Tongue (tissue), 3 donors: Measurements from ENCODE around the gene MOG. TPM values are rescaled to one million over a fixed set of nuclear protein-coding genes. Genes with fewer than 3 reads are reported as not detected.

ENCODE experiments used
- DNase-seq: peaks from one replicate; pipeline ENCODE4 v3.0.0-alpha.2; 2015
- small RNA-seq: library from RNA; depleted of rRNA; stranded (forward); fragments of <200 nt; gene quantifications from one replicate; pipeline ENCODE3, GENCODE V24; 2014; ENCODE audit warnings: low replicate concordance
- total RNA-seq: library from RNA; depleted of rRNA; stranded (reverse); fragments of >200 nt; gene quantifications from one replicate; pipeline ENCODE4 v1.2.3, GENCODE V29; 2014

MOG gene
- total RNA-seq, 1 donor from 2014 or later: not detected

- no peak for DNase-seq
Measured at GRCh38 chr6:29676981-29677601, 20.2 kb downstream of the MOG start.

- no peak for DNase-seq
Measured at GRCh38 chr6:29678114-29678513, 21.2 kb downstream of the MOG start.

- DNase-seq: no peak
Measured at GRCh38 chr6:29679962-29680361, 23.1 kb downstream of the MOG start.

DNA sequence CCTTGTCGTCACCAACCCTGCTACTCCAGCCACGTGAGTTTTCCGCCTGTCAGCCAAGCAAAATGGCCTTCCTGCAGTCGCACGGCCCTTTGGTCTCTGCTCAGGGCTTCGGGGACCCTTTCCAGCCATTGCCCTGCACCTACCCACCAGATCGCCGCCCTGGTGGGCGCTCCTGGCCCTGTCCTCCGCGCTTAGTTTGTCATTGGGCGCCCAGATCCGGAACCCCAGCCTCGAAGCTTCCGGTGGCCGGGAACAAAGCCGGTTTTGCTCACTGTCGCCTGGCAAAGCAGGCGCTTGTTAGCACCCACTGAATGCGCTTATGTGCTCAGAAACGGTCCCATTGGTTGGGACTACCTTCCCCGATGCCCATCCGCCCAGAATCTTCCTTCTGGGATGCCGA, 23.5 kb downstream of the MOG start:
- DNase-seq: no peak

GRCh38 chr6:29680904-29681303, 24.0 kb downstream of the MOG start, which contains the start of gene ZFP57:
Gene ZFP57 (minus strand): TSS chr6:29681152. CDS start chr6:29677003, 4,149 bp downstream.
- DNase-seq: no peak

DNA sequence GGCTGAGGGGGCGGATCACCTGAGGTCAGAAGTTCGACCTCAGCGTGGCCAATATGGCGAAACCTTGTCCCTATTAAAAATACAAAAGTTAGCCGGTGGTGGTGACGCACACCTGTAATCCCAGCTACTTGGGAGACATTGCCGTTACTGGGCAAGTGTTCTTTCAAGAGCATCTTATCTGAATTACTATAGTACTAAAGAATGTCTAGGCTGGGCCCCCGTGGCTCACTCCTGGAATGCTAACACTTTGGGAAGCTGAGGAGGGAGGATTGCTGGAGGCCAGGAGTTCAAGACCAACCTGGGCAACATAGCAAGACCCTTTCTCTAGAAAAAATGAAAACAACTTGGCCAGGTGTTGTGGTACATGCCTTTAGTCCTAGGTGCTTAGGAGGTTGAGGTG, 24.9 kb downstream of the MOG start:
- no peak for DNase-seq

GRCh38 chr6:29685718-29686326, 28.9 kb downstream of the MOG start:
- DNase-seq: no peak

DNA sequence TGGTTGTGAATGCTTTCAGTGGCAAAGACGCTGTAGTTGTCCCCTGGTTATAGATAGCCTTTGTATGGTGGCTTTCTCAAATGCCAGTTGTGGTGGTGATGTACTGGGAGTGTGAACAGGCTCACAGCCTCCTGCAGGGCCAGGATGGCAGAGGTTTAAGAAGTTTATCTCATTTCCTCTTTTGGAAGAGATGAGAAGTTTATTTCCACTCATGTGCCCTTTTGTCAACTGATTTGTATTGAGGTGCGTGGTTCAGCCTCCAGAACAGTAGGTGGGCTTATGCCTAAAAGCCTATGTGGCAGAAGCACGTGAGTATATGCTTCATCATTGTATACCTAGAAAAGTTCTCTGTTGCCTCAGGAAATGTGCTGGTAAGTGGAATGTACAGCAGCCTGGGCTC, 37.7 kb downstream of the MOG start:
- no peak for DNase-seq

GRCh38 chr6:29696147-29697125, 39.5 kb downstream of the MOG start:
- no peak for DNase-seq

DNA sequence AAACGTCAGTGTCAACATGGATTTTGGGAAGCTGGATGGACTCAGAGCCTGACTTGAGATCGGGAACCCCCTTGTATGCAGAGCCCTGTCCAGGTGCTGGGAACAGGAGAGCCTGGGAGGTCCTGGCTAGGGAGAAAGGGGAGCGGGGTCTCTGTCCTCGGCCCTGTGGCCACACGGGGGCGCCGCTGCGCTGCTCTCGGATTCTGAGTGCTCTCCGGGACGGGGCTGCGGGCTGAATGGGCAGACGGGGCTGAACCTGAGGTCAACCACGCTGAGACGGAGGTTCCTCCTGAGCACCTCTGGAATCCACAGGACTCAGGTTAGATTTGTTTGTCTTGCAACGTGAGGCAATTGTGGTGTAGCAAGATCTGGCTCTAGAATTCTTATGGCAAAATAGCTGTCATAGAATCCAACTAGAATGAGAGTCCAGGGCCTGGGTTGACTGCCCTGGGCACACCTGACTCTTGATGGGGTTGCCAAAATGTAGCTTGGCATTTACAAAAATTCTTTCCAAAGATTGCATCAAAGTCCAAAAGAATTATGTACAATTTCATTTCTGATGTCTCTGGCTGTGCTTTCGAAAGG, 45.7 kb downstream of the MOG start:
- no peak for DNase-seq

DNA sequence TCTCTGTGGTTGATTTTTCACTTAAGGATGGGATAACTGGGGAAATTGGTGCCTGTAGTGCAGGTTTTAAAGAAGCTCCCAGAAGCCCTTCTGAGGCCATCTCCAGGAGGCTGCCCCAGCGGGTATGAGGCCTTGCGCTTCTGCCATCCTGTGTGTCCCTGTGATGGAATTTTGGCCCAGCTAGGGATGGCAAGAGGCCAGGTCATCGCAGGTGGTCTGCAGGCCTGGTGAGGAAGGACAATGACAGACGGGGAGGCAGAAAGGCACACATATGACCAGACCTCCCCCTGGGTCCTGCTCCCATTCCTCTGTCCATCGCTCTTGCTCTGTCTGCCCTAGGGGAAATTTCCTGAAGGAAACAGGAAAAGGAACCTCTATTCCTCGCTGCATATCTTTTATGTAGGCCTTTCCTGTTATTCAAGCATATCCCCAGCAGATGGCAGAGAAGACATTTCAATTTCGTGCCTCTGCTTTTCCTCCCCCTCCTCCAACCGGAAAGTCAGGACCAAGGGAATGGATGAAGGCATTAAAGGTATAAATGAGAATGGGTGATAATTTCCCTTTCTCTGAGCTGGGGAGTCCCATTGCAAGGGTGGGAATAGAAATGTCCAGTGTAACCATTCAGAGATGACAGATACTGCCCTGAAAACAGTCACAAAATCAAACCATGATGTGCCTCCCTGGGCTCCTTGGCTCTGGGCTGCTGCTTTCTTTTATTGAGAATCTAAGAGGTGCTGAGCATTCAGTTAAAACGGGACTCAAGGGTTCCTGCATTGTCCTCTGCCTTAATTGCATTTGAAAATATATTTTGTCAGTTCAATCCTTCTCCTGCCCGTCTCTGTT, 48.7 kb downstream of the MOG start:
- peak; percentile 65 for DNase-seq

DNA sequence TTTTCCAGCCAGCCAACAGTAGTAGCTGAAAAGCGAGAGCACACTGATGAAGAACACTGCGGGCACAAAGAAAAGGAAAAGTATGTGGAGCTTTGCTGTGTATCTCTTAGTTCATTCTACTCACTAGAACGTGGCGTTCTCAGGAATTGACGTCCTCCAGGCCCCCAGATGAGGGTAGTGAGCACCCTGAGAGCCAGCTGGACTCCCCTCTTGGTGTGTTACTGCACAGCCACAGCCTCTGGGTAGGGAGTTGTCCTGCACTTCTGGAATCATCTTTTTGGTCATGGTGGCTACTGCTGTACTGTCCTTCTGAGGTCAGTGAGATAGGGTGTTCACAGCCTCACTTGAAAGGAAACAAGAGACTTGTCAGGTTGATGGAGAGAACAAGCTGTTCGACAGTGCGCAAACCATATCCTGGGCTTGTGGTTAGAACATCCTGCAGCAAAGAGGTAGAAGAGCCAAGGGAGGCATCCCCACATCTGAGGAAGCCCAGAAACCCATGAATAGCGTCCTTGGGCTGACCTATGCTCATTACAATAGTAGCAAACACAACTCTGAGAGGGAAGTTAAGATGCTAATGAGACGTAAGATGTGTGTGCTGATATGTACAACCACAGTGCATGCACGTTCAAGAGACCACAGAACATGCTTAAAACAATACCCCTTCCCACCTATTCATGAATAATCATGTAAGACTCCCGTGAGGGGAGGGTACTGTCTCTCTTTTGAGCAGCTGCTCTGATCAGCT, 51.7 kb downstream of the MOG start:
- DNase-seq: no peak

- no peak for DNase-seq
Measured at GRCh38 chr6:29709188-29709587, 52.3 kb downstream of the MOG start.

- no peak for DNase-seq
Measured at GRCh38 chr6:29710281-29710941, 53.5 kb downstream of the MOG start.

DNA sequence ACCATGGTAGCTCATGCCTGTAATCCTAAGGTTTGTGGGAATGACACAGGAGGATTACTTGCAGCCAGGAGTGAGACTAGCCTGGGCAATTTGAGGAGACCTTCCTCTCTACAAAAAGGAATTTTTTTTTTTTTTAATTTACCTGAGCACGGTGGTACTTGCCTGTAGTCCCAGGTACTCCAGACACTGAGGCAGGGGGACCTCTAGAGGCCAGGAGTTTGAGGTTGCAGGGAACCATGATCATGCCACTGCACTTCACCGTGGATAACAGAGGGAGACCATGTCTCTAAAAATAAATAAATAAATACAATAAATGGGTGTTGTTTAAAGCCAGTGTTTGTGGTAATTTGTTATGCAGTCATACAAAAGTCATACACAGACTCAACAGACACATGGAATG, 64.0 kb downstream of the MOG start:
- no peak for DNase-seq

Small RNAs within 50 kb of the gene (small RNA-seq; reads per million reads assigned to genes)
- not detected for gene SUMO2P1

Other genes starting within 250 kb of the MOG start
- not detected for gene OR12D1, start 242.2 kb upstream of the MOG start, total RNA-seq
- gene OR10C1, start 217.8 kb upstream of the MOG start, total RNA-seq: not detected
- not detected for gene OR11A1, start 200.0 kb upstream of the MOG start, total RNA-seq
- not detected for gene OR2H1, start 199.9 kb upstream of the MOG start, total RNA-seq
- not detected for gene MAS1L, start 169.1 kb upstream of the MOG start, total RNA-seq
- gene UBD, start 97.4 kb upstream of the MOG start, total RNA-seq: not detected
- gene OR2H2, start 72.0 kb upstream of the MOG start, total RNA-seq: not detected
- gene GABBR1, start 23.9 kb upstream of the MOG start, total RNA-seq: 33.0 TPM
- gene ZFP57, start 24.1 kb downstream of the MOG start, total RNA-seq: not detected
- 33.3 TPM for gene HLA-F, start 66.3 kb downstream of the MOG start, total RNA-seq
- gene HLA-G, start 170.7 kb downstream of the MOG start, total RNA-seq: not detected